GM23338 (cell line): ENCODE measurements around the gene DAPK2.

Experiments used
- EZH2 ChIP-seq: fragments of 200-600 bp; sonication (generic); IDR thresholded peaks from one replicate; pipeline ENCODE4 v1.8.0; 2017; ENCODE audit warnings: antibody characterized with exemption, mild to moderate bottlenecking, low read depth; ENCODE audit not compliant: unreplicated experiment
- EZH2phosphoT487 ChIP-seq: fragments of 200-600 bp; sonication (generic); IDR thresholded peaks from one replicate; pipeline ENCODE4 v1.8.1; 2018; ENCODE audit warnings: antibody characterized with exemption; ENCODE audit not compliant: unreplicated experiment
- REST ChIP-seq: IDR thresholded peaks from one replicate; pipeline ENCODE4 v1.6.1; 2018; ENCODE audit warnings: antibody characterized with exemption; ENCODE audit not compliant: unreplicated experiment
- TF ChIP-seq, protein P1 (sequence below), 2 experiments: fragments of 200-600 bp in 1 of 2; sonication (generic) in 1 of 2; conservative IDR thresholded peaks; 2 replicates each; pipeline versions ENCODE4 v1.5.1 to v1.6.1; 2016 to 2017; ENCODE audit warnings: antibody characterized with exemption in 2 of 2, low read depth in 2 of 2, mild to moderate bottlenecking in 2 of 2, moderate library complexity in 1 of 2

- TF ChIP-seq, protein P1, sequence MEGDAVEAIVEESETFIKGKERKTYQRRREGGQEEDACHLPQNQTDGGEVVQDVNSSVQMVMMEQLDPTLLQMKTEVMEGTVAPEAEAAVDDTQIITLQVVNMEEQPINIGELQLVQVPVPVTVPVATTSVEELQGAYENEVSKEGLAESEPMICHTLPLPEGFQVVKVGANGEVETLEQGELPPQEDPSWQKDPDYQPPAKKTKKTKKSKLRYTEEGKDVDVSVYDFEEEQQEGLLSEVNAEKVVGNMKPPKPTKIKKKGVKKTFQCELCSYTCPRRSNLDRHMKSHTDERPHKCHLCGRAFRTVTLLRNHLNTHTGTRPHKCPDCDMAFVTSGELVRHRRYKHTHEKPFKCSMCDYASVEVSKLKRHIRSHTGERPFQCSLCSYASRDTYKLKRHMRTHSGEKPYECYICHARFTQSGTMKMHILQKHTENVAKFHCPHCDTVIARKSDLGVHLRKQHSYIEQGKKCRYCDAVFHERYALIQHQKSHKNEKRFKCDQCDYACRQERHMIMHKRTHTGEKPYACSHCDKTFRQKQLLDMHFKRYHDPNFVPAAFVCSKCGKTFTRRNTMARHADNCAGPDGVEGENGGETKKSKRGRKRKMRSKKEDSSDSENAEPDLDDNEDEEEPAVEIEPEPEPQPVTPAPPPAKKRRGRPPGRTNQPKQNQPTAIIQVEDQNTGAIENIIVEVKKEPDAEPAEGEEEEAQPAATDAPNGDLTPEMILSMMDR (conservative IDR thresholded peaks at IDR 0.05; ENCODE audit: low read depth in 2 of 2): peak; percentile 85 to 97
- no peak for TF ChIP-seq REST
- TF ChIP-seq EZH2phosphoT487: no peak
- no peak for TF ChIP-seq EZH2
Observed at GRCh38 chr15:63945007-63945788, 101.1 kb downstream of the DAPK2 start.
